PC-9 (cell line): ENCODE data around the gene SYT7.

Experiments
- CTCF ChIP-seq: fragments of 200-600 bp; sonication (generic); conservative IDR thresholded peaks from 2 replicates; pipeline ENCODE4 v1.6.1; 2017; ENCODE audit warnings: mixed run types, antibody characterized with exemption, mild to moderate bottlenecking, moderate library complexity
- EZH2 ChIP-seq: fragments of 200-600 bp; sonication (generic); IDR thresholded peaks from 2 replicates; pipeline ENCODE4 v1.8.0; 2017; ENCODE audit warnings: antibody characterized with exemption, low read depth

- no peak for TF ChIP-seq CTCF
- TF ChIP-seq EZH2: no peak
These were observed 26.6 kb upstream of the SYT7 start for GRCh38 chr11:61607426-61607825.
